GM19397 (cell line): ENCODE data around the gene NELFCD.
A peak's percentile ranks its signal among the peaks of the same experiment; 100 is the strongest.
"Not testable (repeated sequence)": the region's sequence is repeated elsewhere in the genome, so short reads cannot be mapped to it uniquely, and the experiment has no call there.

Experiments used
- ATAC-seq: cut with Tn5 transposase; IDR thresholded peaks from one replicate; pipeline ENCODE4 v1.9.1; 2021; ENCODE audit warnings: mild to moderate bottlenecking, moderate library complexity; ENCODE audit not compliant: unreplicated experiment

The NELFCD gene

GRCh38 chr20:59023616-59024015 is 42.6 kb downstream of the NELFCD start:
- ATAC-seq = no peak

- no peak for ATAC-seq
Measured at GRCh38 chr20:59024111-59024530, 43.1 kb downstream of the NELFCD start.

GRCh38 chr20:59025086-59025485 is 44.0 kb downstream of the NELFCD start:
- ATAC-seq = no peak

- no peak for ATAC-seq
Measured at GRCh38 chr20:59025511-59025910, 44.5 kb downstream of the NELFCD start.

- no peak for ATAC-seq
Measured at GRCh38 chr20:59026904-59027740, 46.1 kb downstream of the NELFCD start.

GRCh38 chr20:59027741-59028320 is 46.8 kb downstream of the NELFCD start:
- no peak for ATAC-seq

- ATAC-seq = no peak
Measured at GRCh38 chr20:59028812-59029211, 47.8 kb downstream of the NELFCD start.

GRCh38 chr20:59030911-59031563 is 50.0 kb downstream of the NELFCD start:
- ATAC-seq = no peak

GRCh38 chr20:59031564-59032022 is 50.5 kb downstream of the NELFCD start:
- ATAC-seq = no peak

GRCh38 chr20:59032023-59032712 is 51.1 kb downstream of the NELFCD start, which contains the start of gene ATP5F1E:
TSS of gene ATP5F1E (minus strand) at chr20:59032335. CDS start at chr20:59032251, 84 bp downstream.
- ATAC-seq = peak; percentile 97

- no peak for ATAC-seq
Measured at GRCh38 chr20:59032713-59033059, 51.6 kb downstream of the NELFCD start.

GRCh38 chr20:59033093-59033492 is 52.0 kb downstream of the NELFCD start:
- no peak for ATAC-seq

GRCh38 chr20:59033616-59034165 is 52.6 kb downstream of the NELFCD start:
- ATAC-seq = no peak

GRCh38 chr20:59035381-59035780 is 54.3 kb downstream of the NELFCD start:
- ATAC-seq = no peak

- no peak for ATAC-seq
Measured at GRCh38 chr20:59037386-59037785, 56.3 kb downstream of the NELFCD start.

GRCh38 chr20:59039233-59039632 is 58.2 kb downstream of the NELFCD start:
- no peak for ATAC-seq

- no peak for ATAC-seq
Measured at GRCh38 chr20:59040667-59041066, 59.6 kb downstream of the NELFCD start.

- not testable (repeated sequence) for ATAC-seq
Measured at GRCh38 chr20:59041487-59041886, 60.4 kb downstream of the NELFCD start.

GRCh38 chr20:59042151-59042795 is 61.2 kb downstream of the NELFCD start, which contains the start of gene PRELID3B:
TSS of gene PRELID3B (minus strand) at chr20:59042786. CDS start at chr20:59042730, 56 bp downstream.
- ATAC-seq = peak; percentile 33
